Breast epithelium (tissue), 3 donors: ENCODE measurements around the gene MGST3.

Source experiments
- CTCF ChIP-seq, 3 donors: fragments of 450-650 bp; IDR thresholded peaks; one replicate each; pipeline ENCODE4 v1.5.1; 2016 to 2017; ENCODE audit warnings: antibody characterized with exemption in 3 of 3, mild to moderate bottlenecking in 3 of 3, moderate library complexity in 3 of 3
- POLR2A ChIP-seq: fragments of 450-650 bp; IDR thresholded peaks from one replicate; pipeline ENCODE4 v1.6.1; 2016; ENCODE audit warnings: antibody characterized with exemption, mild to moderate bottlenecking, moderate library complexity
- POLR2AphosphoS5 ChIP-seq, 3 donors: sonication (generic); formaldehyde crosslinking; IDR thresholded peaks; one replicate each; pipeline ENCODE4 v1.6.1; 2017; ENCODE audit warnings: antibody characterized with exemption in 3 of 3

GRCh38 chr1:165696625-165697100 lies 65.6 kb downstream of the MGST3 start:
- no peak for TF ChIP-seq POLR2A
- TF ChIP-seq CTCF (IDR thresholded peaks at IDR 0.05) = no peak
- TF ChIP-seq POLR2AphosphoS5 (IDR thresholded peaks at IDR 0.05) = no peak
